Smooth muscle cell (in vitro differentiated cells): Measurements from ENCODE around the gene GINS2. TPM values are rescaled to one million over a fixed set of nuclear protein-coding genes. Genes with fewer than 3 reads are reported as not detected.

Experiments
- DNase-seq: peaks from one replicate; lab custom pipeline; 2025; ENCODE audit not compliant: unreplicated experiment; lab: John Stamatoyannopoulos, UW
- H2AFZ ChIP-seq: fragments of 200-600 bp; sonication (generic); 2 replicates; pipeline ENCODE4 v1.6.0; 2016; ENCODE audit warnings: antibody characterized with exemption, low read depth, mild to moderate bottlenecking
- H3F3A ChIP-seq: fragments of 200-600 bp; sonication (generic); 2 replicates; pipeline ENCODE4 v1.6.0; 2017; ENCODE audit warnings: antibody characterized with exemption, low read depth
- H3K27ac ChIP-seq: fragments of 200-600 bp; sonication (generic); 2 replicates; pipeline ENCODE4 v1.5.1; 2016; ENCODE audit warnings: low read depth, mild to moderate bottlenecking
- H3K27me3 ChIP-seq: fragments of 200-600 bp; sonication (generic); 2 replicates; pipeline ENCODE4 v1.6.1; 2016; ENCODE audit warnings: low read depth, mild to moderate bottlenecking
- H3K36me3 ChIP-seq: fragments of 200-600 bp; sonication (generic); 2 replicates; pipeline ENCODE4 v1.5.1; 2016; ENCODE audit warnings: low read depth
- H3K4me1 ChIP-seq: fragments of 200-600 bp; sonication (generic); 2 replicates; pipeline ENCODE4 v1.5.1; 2016; ENCODE audit warnings: low read depth
- H3K4me2 ChIP-seq: fragments of 200-600 bp; sonication (generic); 2 replicates; pipeline ENCODE4 v1.6.0; 2016; ENCODE audit warnings: mild to moderate bottlenecking
- H3K4me3 ChIP-seq: fragments of 200-600 bp; sonication (generic); 2 replicates; pipeline ENCODE4 v1.5.1; 2016; ENCODE audit warnings: mild to moderate bottlenecking
- H3K79me2 ChIP-seq: fragments of 200-600 bp; sonication (generic); 2 replicates; pipeline ENCODE4 v1.6.0; 2016; ENCODE audit warnings: low read depth, mild to moderate bottlenecking
- H3K9ac ChIP-seq: fragments of 200-600 bp; sonication (generic); 2 replicates; pipeline ENCODE4 v1.6.0; 2016; ENCODE audit warnings: low read depth
- H3K9me3 ChIP-seq: fragments of 200-600 bp; sonication (generic); replicated peaks from 2 replicates; pipeline ENCODE4 v1.5.1; 2016; ENCODE audit warnings: low read depth
- H4K20me1 ChIP-seq: fragments of 200-600 bp; sonication (generic); 2 replicates; pipeline ENCODE4 v1.6.0; 2016; ENCODE audit warnings: low read depth
- WGBS: methylation state at CpG from one replicate; pipeline ENCODE4 v1.1.7; 2016; ENCODE audit warnings: low lambda C conversion rate; 5-methylcytosine and 5-hydroxymethylcytosine counted together
- polyA plus RNA-seq: library from polyadenylated mRNA; unstranded; fragments of >200 nt; fragmentation: Nextera tagmentation; extraction: Ambion mirVana; gene quantifications from 2 replicates; pipeline ENCODE4 v1.2.1, GENCODE V29; 2016
- total RNA-seq: library from RNA; depleted of rRNA; stranded (reverse); fragments of >200 nt; gene quantifications from 2 replicates; pipeline ENCODE4 v1.2.3, GENCODE V29; 2014
- TF ChIP-seq, protein P1 (sequence below): fragments of 200-600 bp; sonication (generic); IDR thresholded peaks from 2 replicates; pipeline ENCODE4 v1.5.1; 2017; ENCODE audit warnings: borderline replicate concordance, mild to moderate bottlenecking, antibody characterized with exemption; ENCODE audit not compliant: insufficient read depth, poor library complexity, severe bottlenecking

GINS2 gene
- total and polyA plus RNA-seq, 2 experiments from 2014 or later, result 6.7 to 10.4 TPM

DNA sequence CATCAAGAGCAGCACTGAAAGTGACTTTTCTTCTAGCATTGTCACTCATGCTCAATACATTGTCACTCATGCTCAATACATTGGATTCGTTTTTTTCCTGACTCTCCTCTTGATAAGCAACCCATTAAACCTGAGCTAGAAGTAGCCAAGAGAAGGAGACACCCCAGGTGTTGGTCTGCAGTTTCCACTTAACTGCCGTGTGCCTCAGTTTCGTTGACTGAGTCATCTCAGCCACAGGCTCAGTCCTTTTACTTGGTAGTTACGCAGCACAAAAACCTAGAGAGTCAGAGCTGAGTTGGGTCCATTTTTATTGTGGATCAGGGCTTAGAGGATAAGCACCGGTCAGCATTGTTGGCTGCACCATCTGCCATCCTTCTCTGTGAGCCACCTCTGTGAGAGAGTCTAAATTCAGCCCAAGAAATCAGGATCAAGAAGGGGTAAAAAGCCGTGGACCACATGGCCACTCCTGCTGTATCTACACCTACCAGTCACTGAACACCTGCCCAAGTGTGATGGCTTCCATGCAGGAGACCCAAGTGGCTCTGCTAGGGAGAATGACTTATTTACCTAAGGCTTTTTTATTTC is 11.3 kb downstream of the GINS2 start:
- no peaks in the 10 kb centered on the region for H3F3A ChIP-seq
- H2AFZ ChIP-seq, result no peak overlapping the region
- no peaks in the 10 kb centered on the region for H3K4me1 ChIP-seq
- no peak overlapping the region for H3K9ac ChIP-seq
- DNase-seq, result no peak
- no peak overlapping the region for H3K27ac ChIP-seq
- H4K20me1 ChIP-seq, result peaks cover 3% of the 10 kb centered on the region
- no peaks in the 10 kb centered on the region for H3K27me3 ChIP-seq
- no peaks in the 10 kb centered on the region for H3K9me3 ChIP-seq
- no peak overlapping the region for H3K4me3 ChIP-seq
- H3K4me2 ChIP-seq, result no peak overlapping the region
- peaks cover 5% of the 10 kb centered on the region for H3K36me3 ChIP-seq
- 90% methylated on average over 6 of the region's 6 CpGs for WGBS
- H3K79me2 ChIP-seq, result no peaks in the 10 kb centered on the region
- TF ChIP-seq, protein P1, sequence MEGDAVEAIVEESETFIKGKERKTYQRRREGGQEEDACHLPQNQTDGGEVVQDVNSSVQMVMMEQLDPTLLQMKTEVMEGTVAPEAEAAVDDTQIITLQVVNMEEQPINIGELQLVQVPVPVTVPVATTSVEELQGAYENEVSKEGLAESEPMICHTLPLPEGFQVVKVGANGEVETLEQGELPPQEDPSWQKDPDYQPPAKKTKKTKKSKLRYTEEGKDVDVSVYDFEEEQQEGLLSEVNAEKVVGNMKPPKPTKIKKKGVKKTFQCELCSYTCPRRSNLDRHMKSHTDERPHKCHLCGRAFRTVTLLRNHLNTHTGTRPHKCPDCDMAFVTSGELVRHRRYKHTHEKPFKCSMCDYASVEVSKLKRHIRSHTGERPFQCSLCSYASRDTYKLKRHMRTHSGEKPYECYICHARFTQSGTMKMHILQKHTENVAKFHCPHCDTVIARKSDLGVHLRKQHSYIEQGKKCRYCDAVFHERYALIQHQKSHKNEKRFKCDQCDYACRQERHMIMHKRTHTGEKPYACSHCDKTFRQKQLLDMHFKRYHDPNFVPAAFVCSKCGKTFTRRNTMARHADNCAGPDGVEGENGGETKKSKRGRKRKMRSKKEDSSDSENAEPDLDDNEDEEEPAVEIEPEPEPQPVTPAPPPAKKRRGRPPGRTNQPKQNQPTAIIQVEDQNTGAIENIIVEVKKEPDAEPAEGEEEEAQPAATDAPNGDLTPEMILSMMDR, result no peak

DNA sequence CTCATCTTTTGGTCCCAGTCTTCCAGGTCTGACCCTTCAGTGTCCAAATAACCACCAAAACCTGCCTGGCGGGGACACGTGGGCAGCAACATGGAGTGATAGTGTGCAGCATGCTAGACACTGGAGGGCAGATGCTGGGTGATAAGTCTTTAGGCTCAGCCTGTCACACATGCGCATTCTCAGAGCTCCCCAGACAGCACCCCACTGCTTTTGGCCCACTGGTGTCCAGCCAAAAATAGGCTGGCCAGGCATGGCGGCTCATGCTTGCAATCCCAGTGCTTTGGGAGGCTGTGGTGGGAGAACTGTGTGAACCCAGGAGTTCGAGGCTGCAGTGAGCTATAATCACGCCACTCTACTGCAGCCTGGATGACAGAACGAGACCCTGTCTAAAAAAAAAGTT is 12.3 kb downstream of the GINS2 start:
- TF ChIP-seq, protein P1, result no peak
- no peak for DNase-seq

DNA sequence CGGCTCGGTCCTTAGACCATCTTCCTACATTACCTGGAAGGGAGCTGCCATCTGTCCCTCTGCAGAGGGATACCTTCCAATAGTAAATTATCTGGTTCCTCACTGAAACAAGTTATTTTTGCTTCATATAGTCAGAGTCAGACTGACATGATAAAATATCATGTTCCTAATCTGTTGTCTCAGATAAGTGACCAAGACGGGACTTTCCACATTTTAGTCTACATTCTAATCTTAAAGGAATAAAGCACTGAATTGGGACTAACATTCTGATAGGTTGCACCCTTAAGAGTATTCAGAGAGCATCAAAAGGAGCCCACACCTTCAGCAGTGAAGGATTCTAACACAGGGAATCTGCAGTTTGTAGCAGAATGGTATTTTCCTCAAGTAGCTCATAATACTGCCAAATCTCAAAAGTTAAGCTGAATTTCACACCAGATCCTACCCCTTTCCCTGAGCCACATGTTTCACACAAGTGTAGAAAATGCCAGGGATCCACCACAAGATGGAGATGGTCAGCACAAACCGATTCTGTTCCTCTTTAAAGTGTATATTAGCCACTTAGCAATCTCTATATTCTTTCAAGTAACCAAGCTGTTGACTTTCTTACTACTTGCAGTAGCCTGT is 13.4 kb downstream of the GINS2 start:
- 75% methylated on average over 4 of the region's 4 CpGs for WGBS
- Histone ChIP-seq H3K79me2 (no peaks in the 10 kb centered on the region), H3K4me3 (no peak overlapping the region), H4K20me1 (peaks cover 4% of the 10 kb centered on the region), H3K4me2 (no peak overlapping the region), H3K9ac (no peak overlapping the region), H3F3A (no peaks in the 10 kb centered on the region), H3K27me3 (no peaks in the 10 kb centered on the region), H2AFZ (no peak overlapping the region), H3K9me3 (no peaks in the 10 kb centered on the region), H3K4me1 (no peaks in the 10 kb centered on the region), H3K27ac (no peak overlapping the region), H3K36me3 (peaks cover 11% of the 10 kb centered on the region)
- TF ChIP-seq, protein P1, result peak; percentile 33
- no peak for DNase-seq

More for the DNA sequence above, 12.3 kb downstream of the GINS2 start:
- Histone ChIP-seq H2AFZ (no peak overlapping the region), H3K4me2 (no peak overlapping the region), H3K36me3 (peaks cover 10% of the 10 kb centered on the region), H3K4me1 (no peaks in the 10 kb centered on the region), H3K27me3 (no peaks in the 10 kb centered on the region), H3K79me2 (no peaks in the 10 kb centered on the region), H3K27ac (no peak overlapping the region), H3K9ac (no peak overlapping the region), H3F3A (no peaks in the 10 kb centered on the region), H3K4me3 (no peak overlapping the region), H3K9me3 (no peaks in the 10 kb centered on the region), H4K20me1 (peaks cover 3% of the 10 kb centered on the region)
- 98% methylated on average over 7 of the region's 7 CpGs for WGBS

DNA sequence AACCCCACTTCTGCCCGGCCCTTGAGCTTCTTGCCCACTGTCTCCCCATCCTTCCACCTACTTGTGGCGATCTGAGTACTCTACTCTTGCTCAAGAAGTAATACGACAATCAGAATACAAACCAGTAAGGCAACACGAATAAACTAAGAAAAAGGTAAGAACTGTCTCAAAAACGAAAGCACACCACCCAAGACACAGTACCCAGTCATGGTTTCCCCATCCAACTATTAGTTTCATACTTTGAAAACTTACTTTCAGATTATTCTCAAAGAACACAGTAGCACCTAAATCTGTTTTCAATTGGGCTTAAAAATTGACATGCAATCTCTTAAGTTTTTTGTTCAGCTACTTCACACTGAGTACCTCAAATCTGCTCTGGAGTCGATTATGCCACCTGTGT is 13.9 kb downstream of the GINS2 start:
- no peak overlapping the region for H3K4me3 ChIP-seq
- no peaks in the 10 kb centered on the region for H3K4me1 ChIP-seq
- H3K27ac ChIP-seq, result no peak overlapping the region
- DNase-seq, result no peak
- TF ChIP-seq, protein P1, result no peak
- no peak overlapping the region for H3K4me2 ChIP-seq
- peaks cover 9% of the 10 kb centered on the region for H4K20me1 ChIP-seq
- WGBS, result 98% methylated on average over 6 of the region's 6 CpGs
- peaks cover 11% of the 10 kb centered on the region for H3K36me3 ChIP-seq
- H3K9ac ChIP-seq, result no peak overlapping the region
- no peaks in the 10 kb centered on the region for H3K9me3 ChIP-seq
- no peak overlapping the region for H2AFZ ChIP-seq
- H3K79me2 ChIP-seq, result no peaks in the 10 kb centered on the region
- H3K27me3 ChIP-seq, result no peaks in the 10 kb centered on the region
- H3F3A ChIP-seq, result no peaks in the 10 kb centered on the region
